Measurements from ENCODE around the gene TRIP13.
"Not testable (repeated sequence)": the region's sequence is repeated elsewhere in the genome, so short reads cannot be mapped to it uniquely, and the experiment has no call there.

- not testable (repeated sequence) for TF ChIP-seq CTCF, POLR2A (IDR thresholded peaks at IDR 0.05)
These were observed 41.8 kb downstream of the TRIP13 start for GRCh38 chr5:934381-934967.
